Measurements from ENCODE around the gene TPK1. TPM values are rescaled to one million over a fixed set of nuclear protein-coding genes. Genes with fewer than 3 reads are reported as not detected.

The TPK1 gene
- total and polyA plus RNA-seq, 2 of the 4 experiments (the other 2 are of a cell fraction): 0.38 to 1.8 TPM

DNA sequence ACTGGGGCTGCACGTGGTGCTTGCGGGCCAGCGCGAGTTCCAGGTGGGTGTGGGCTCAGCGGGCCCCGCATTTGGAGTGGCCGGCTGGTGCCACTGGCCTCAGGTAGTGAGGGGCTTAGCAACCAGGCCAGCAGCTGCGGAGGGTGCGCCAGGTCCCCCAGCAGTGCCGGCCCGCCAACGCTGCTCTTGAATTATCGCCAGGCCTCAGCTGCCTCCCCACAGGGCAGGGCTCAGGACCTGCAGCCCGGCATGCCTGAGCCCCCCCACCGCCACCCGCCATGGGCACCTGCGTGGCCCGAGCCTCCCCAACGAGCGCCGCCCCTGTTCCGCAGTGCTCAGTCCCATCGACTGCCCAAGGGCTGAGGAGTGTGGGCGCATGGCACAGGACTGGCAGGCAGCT lies 185.4 kb downstream of the TPK1 start:
- no peak overlapping the region for H3K4me2 ChIP-seq (ENCODE audit: low read depth, low read length)
- no peak overlapping the region for H3K14ac ChIP-seq (replicated peaks; ENCODE audit: low read depth, low read length)
- ATAC-seq (ENCODE audit: low read depth) (no peak), DNase-seq (no peak)
- H3K23ac ChIP-seq (ENCODE audit: low read depth, low read length): no peak overlapping the region
- H3K4ac ChIP-seq (ENCODE audit: low read depth, low read length): no peak overlapping the region
- no peak overlapping the region for H2AFZ ChIP-seq (replicated peaks; ENCODE audit: low read length, poor library complexity)
- H3K27ac ChIP-seq (ENCODE audit: insufficient read depth, low read length): no peak overlapping the region
- no peak overlapping the region for H2AK9ac ChIP-seq (replicated peaks; ENCODE audit: low read depth, low read length, poor library complexity)
- H2BK20ac ChIP-seq (ENCODE audit: low read depth, low read length): no peak overlapping the region
- intact Hi-C loops (cut with micrococcal nuclease) (no loop called here), dilution Hi-C loops (cut with HindIII; ENCODE audit: low sequenced_read_pairs, unreplicated experiment) (no loop called here), in situ Hi-C loops (cut with MboI; ENCODE audit: low sequenced_read_pairs) (no loop called here)
- TF ChIP-seq BHLHE40 (IDR thresholded peaks at IDR 0.05; ENCODE audit: low read depth, low read length): no peak
- no peak for TF ChIP-seq FOS (IDR thresholded peaks at IDR 0.05; ENCODE audit: low read depth, low read length)
- TF ChIP-seq CEBPB (IDR thresholded peaks at IDR 0.05; ENCODE audit: low read depth, low read length): no peak
- TF ChIP-seq RAD21 (IDR thresholded peaks at IDR 0.05; ENCODE audit: low read length): no peak
- TF ChIP-seq SMC3 (IDR thresholded peaks at IDR 0.05; ENCODE audit: low read depth, low read length): no peak
- TF ChIP-seq, protein P1, sequence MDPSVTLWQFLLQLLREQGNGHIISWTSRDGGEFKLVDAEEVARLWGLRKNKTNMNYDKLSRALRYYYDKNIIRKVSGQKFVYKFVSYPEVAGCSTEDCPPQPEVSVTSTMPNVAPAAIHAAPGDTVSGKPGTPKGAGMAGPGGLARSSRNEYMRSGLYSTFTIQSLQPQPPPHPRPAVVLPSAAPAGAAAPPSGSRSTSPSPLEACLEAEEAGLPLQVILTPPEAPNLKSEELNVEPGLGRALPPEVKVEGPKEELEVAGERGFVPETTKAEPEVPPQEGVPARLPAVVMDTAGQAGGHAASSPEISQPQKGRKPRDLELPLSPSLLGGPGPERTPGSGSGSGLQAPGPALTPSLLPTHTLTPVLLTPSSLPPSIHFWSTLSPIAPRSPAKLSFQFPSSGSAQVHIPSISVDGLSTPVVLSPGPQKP (IDR thresholded peaks at IDR 0.05; ENCODE audit: borderline replicate concordance, low read depth, low read length): no peak
- no peak for TF ChIP-seq CHD1 (IDR thresholded peaks at IDR 0.05; ENCODE audit: low read depth, low read length)
- TF ChIP-seq NFE2L2 (IDR thresholded peaks at IDR 0.05; ENCODE audit: low read depth, low read length): no peak
- TF ChIP-seq, protein P2, sequence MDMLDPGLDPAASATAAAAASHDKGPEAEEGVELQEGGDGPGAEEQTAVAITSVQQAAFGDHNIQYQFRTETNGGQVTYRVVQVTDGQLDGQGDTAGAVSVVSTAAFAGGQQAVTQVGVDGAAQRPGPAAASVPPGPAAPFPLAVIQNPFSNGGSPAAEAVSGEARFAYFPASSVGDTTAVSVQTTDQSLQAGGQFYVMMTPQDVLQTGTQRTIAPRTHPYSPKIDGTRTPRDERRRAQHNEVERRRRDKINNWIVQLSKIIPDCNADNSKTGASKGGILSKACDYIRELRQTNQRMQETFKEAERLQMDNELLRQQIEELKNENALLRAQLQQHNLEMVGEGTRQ (IDR thresholded peaks at IDR 0.05; ENCODE audit: low read depth, low read length): no peak
- H3K9ac ChIP-seq (ENCODE audit: low read depth, low read length): no peak overlapping the region
- H2BK15ac ChIP-seq (ENCODE audit: low read depth, low read length): no peak overlapping the region
- no peak overlapping the region for H3K4me3 ChIP-seq (ENCODE audit: insufficient read depth, low read depth, low read length)
- H3K56ac ChIP-seq (ENCODE audit: extremely low read depth, insufficient read depth, low read length): no peak overlapping the region
- no peak overlapping the region for H4K5ac ChIP-seq (ENCODE audit: low read depth, low read length)
- ChIA-PET POLR2A (ENCODE audit: unreplicated experiment) (no interaction called here), CTCF (no interaction called here)
- no peak overlapping the region for H4K8ac ChIP-seq (ENCODE audit: low read depth in 2 of 2, low read length in 2 of 2)
- H2BK5ac ChIP-seq (ENCODE audit: low read depth, low read length, poor library complexity, severe bottlenecking): no peak overlapping the region
- H3K18ac ChIP-seq (ENCODE audit: low read depth, low read length): no peak overlapping the region
- no peaks in the 10 kb centered on the region for H4K20me1 ChIP-seq (ENCODE audit: insufficient read depth, low read length)
- H4K91ac ChIP-seq (ENCODE audit: insufficient read depth, low read depth, low read length): no peak overlapping the region
- no TSS peak for BruUV-seq (replicated peaks)
- H2BK120ac ChIP-seq (ENCODE audit: low read depth, low read length): no peak overlapping the region
- H3K27me3 ChIP-seq (ENCODE audit: control insufficient read depth, insufficient read depth, low read length): no peaks in the 10 kb centered on the region
- H3K4me1 ChIP-seq (ENCODE audit: control insufficient read depth, insufficient read depth, low read length): no peaks in the 10 kb centered on the region
- WGBS, 2 experiments (ENCODE audit: extremely low coverage in 2 of 2, insufficient read length in 1 of 2): 86% methylated on average over 13 of the region's 24 CpGs; no CpG with 5 or more reads in 1 of the 2 experiments
- no peaks in the 10 kb centered on the region for H3K9me1 ChIP-seq (ENCODE audit: insufficient read depth, low read length)
- H3K36me3 ChIP-seq (ENCODE audit: control insufficient read depth, insufficient read depth, low read length): no peaks in the 10 kb centered on the region
- peaks cover 6% of the 10 kb centered on the region; the same call in 1 of the 2 replicates for H3K9me3 ChIP-seq (ENCODE audit: control insufficient read depth, insufficient read depth, low read length)
- no peak overlapping the region for H2AK5ac ChIP-seq (ENCODE audit: low read depth, low read length)
- no peaks in the 10 kb centered on the region for H3K79me1 ChIP-seq (ENCODE audit: low read depth in 1 of 2, low read length in 2 of 2)
